Measurements from ENCODE around the gene ETS2. TPM values are rescaled to one million over a fixed set of nuclear protein-coding genes. Genes with fewer than 3 reads are reported as not detected.

The ETS2 gene
- total RNA-seq, 1 donor from 2014 or later, result 113 TPM

DNA sequence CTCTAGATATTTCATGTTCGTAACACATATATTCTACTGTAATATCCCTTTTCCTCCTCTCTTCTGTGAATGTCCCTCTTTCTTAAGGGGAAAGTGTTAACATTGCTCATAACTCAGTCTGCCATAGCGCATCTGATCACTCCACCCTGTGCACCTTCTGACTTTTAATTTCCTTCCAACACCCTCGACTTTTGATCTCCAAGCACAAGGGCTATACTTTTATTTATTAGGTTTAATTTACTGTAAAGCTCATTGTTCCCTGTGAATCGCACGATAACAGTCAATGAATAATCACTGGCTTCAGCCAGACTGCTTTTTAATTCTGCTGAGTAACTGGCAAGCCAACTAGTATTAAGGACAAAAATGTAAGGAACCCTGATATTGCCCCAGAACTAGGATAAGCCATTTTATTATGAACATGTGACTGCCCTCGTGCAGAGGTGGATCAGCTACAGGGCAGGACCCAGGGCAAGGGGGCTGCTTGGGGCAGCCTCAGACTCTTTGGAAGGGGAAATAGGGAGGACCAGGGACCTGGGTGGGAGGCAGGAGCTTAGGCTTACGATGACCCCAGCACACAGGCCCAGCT is 2.6 kb upstream of the ETS2 start:
- intact Hi-C loops (cut with DNase I), result no loop called here
- peak overlapping the region; percentile 18 to 99 for H3K27ac ChIP-seq
- no peak for TF ChIP-seq CTCF (IDR thresholded peaks at IDR 0.05)
- DNase-seq (ENCODE audit: low spot score in 2 of 2), result no peak
- H3K36me3 ChIP-seq, result no peaks in the 10 kb centered on the region
- no peaks in the 10 kb centered on the region for H3K9me3 ChIP-seq
- H3K4me3 ChIP-seq, result no peak overlapping the region
- H3K27me3 ChIP-seq, result no peaks in the 10 kb centered on the region
- H3K4me1 ChIP-seq, result peaks cover 3 to 5% of the 10 kb centered on the region in 2 donors

DNA sequence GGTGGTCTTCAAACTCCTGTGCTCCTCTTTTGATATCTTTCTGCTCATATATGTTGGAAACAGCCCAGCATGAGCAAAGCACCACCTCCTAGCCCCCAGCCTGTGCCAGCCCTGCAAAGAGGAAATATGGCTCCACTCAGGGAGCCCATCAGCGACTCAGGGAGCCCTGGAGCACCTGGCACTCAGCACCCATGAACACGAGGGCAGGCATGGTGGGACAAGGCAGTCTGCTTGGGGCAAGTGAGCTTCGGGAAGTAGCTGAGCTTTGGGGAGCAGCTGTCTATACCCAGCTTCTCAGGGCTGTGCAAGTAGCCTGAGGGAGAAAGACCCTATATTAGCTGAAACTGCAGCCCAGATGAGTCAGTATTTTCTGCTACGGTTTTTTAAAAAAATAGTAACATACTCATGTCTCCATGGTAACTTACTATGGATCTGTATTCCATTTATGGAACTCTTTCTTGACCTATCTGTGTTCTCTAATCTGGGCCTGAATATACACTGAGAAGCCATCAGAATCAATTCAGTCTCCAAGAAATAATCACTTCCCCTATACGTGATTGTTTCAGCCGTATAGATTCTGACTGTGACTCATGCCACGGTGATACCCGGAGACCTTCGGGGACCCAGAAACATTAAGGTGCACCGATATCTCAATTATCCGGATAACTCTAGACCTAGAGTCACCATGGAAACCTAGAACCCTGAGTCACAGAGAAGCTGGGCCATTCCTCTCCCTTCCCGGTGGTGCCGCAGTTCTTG is 1.5 kb upstream of the ETS2 start:
- Histone ChIP-seq H3K27me3 (no peaks in the 10 kb centered on the region), H3K4me1 (peaks cover 5 to 8% of the 10 kb centered on the region in 2 donors), H3K4me3 (peak overlapping the region in 1 of 2 donors; percentile 91), H3K36me3 (no peaks in the 10 kb centered on the region), H3K9me3 (no peaks in the 10 kb centered on the region), H3K27ac (peak overlapping the region; percentile 99)
- no peak for TF ChIP-seq CTCF (IDR thresholded peaks at IDR 0.05)
- DNase-seq (ENCODE audit: low spot score in 2 of 2), result peak in 1 of 2 donors; percentile 77
- intact Hi-C loops (cut with DNase I), result loop anchor here (2.0 kb wide), 3 partner anchors 35 to 323 kb away; no protein-coding TSS in a partner anchor

DNA sequence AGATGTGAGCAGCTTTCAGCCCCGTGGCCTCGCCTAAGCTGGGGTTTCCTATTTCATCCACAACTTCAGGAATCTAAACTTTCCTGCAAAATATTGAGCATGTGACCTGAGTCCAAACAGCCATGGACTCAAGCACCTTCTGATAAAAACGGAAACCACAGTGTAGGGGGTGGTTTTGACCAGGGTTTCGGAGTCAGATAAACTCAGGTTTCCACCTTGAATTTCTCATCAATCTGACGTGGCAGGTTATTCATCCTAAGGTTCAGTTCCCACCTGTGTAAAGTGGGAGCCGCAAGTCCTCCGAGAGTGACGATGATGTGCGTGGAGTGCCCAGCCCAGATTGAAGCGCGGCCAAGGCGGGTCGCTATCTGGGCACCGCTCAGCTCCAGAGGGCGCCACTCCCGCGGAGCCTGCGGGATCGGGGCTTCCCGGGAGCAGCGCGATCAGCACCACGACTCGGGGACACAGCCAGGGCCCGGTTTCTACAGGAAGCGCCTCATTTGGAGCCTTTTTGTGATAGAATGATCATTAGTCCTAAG is 871 bp upstream of the ETS2 start:
- H3K4me1 ChIP-seq, result peaks cover 9 to 15% of the 10 kb centered on the region in 2 donors
- H3K4me3 ChIP-seq, result peak overlapping the region; percentile 91 to 100
- peak overlapping the region; percentile 99 for H3K27ac ChIP-seq
- H3K27me3 ChIP-seq, result no peaks in the 10 kb centered on the region
- no peaks in the 10 kb centered on the region for H3K9me3 ChIP-seq
- intact Hi-C loops (cut with DNase I), result loop anchor here (1.0 to 5.0 kb wide), 13 partner anchors 32 to 322 kb away; no protein-coding TSS in a partner anchor
- peak; percentile 56 to 73 (median 62) for TF ChIP-seq CTCF (IDR thresholded peaks at IDR 0.05)
- DNase-seq (ENCODE audit: low spot score in 2 of 2), result peak in 1 of 2 donors; percentile 88
- peaks cover 0 to 5% of the 10 kb centered on the region in 2 donors for H3K36me3 ChIP-seq

GRCh38 chr21:38806153-38806941 is 618 bp downstream of the ETS2 start:
- Histone ChIP-seq H3K4me3 (peak overlapping the region; percentile 91 to 100), H3K4me1 (peaks cover 11 to 28% of the 10 kb centered on the region in 2 donors), H3K27ac (peak overlapping the region; percentile 99), H3K36me3 (peaks cover 0 to 14% of the 10 kb centered on the region in 2 donors), H3K9me3 (no peaks in the 10 kb centered on the region), H3K27me3 (no peaks in the 10 kb centered on the region)
- DNase-seq (ENCODE audit: low spot score in 2 of 2), result peak in 1 of 2 donors; percentile 70
- TF ChIP-seq CTCF (IDR thresholded peaks at IDR 0.05), result peak in 1 of 3 experiments; percentile 11
- intact Hi-C loops (cut with DNase I), result loop anchor here (5.0 kb wide), 6 partner anchors 101 to 319 kb away; no protein-coding TSS in a partner anchor

GRCh38 chr21:38806942-38807284 is 1.2 kb downstream of the ETS2 start:
- no peak for TF ChIP-seq CTCF (IDR thresholded peaks at IDR 0.05)
- intact Hi-C loops (cut with DNase I), result loop anchor here (5.0 kb wide), 6 partner anchors 100 to 320 kb away; no protein-coding TSS in a partner anchor
- peaks cover 3 to 19% of the 10 kb centered on the region in 2 donors for H3K36me3 ChIP-seq
- no peak for DNase-seq (ENCODE audit: low spot score in 2 of 2)
- peak overlapping the region; percentile 99 for H3K27ac ChIP-seq
- peaks cover 11 to 33% of the 10 kb centered on the region in 2 donors for H3K4me1 ChIP-seq
- no peaks in the 10 kb centered on the region for H3K9me3 ChIP-seq
- no peaks in the 10 kb centered on the region for H3K27me3 ChIP-seq
- H3K4me3 ChIP-seq, result peak overlapping the region; percentile 91 to 100
